ENCODE data around the gene PRPF19. TPM values are rescaled to one million over a fixed set of nuclear protein-coding genes. Genes with fewer than 3 reads are reported as not detected.

Gene PRPF19
- total and polyA plus RNA-seq, 10 of the 15 experiments (the other 5 are each of a cell fraction or from before 2014, with no cell fraction given) = 8.7 to 170 (median 61.3) TPM

DNA sequence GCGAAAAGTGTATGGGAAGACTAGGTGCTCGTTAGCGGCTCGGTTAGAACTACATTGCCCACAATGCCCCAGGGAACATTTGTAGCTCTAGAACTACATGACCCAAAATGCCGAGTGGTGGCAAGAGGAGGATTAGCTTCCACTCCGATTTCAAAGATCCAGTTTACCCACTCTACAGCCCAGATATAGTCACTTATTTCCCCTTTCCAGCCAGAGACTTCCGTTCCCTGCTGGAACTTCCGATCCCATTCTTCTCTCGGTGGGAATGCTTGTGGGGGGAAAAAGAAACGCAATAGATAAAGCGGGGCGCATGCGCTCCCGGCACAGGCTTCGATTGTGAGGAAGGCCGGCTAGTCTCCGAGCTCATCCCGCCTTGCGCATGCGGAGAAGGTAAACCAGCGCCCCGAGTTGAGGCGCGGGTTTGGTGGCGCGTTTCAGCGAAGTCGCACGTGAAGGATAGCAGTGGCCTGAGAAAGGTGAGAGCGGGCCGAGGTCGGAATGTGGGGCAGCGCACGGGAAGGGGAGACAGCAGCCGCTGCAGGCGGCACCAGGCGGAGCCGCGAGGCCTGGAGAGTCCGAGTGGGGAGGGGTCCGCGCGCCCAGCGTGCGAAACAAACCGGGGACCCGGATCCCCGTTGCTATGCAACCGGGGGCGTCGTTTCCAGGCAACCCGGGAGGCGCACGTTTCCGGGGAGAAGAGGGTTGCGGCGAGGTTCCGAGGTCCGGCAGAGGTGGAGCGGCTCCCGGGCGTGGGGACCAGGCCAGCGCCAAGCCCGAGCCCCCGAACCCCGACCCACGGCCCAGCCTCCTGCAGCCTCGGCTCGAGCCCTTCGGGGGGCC is 7.6 kb upstream of the PRPF19 start, which contains the start of gene TMEM109 (continued):
- TF ChIP-seq ZNF217 (IDR thresholded peaks at IDR 0.05) (no peak), POLR2AphosphoS2 (IDR thresholded peaks at IDR 0.05; ENCODE audit: low read depth, low read length) (no peak), ZNF274 (IDR thresholded peaks at IDR 0.05; ENCODE audit: insufficient read depth, insufficient read length) (no peak), CBFB (IDR thresholded peaks at IDR 0.05; ENCODE audit: low read depth) (no peak), LARP7 (IDR thresholded peaks at IDR 0.05) (peak; percentile 71), RUNX3 (IDR thresholded peaks at IDR 0.05; ENCODE audit: low read length) (no peak), CHD4 (IDR thresholded peaks at IDR 0.05) (no peak), KAT2A (conservative IDR thresholded peaks at IDR 0.05; ENCODE audit: control insufficient read depth, low read depth, low read length) (no peak), CHD2 (IDR thresholded peaks at IDR 0.05; ENCODE audit: borderline replicate concordance, low read depth, low read length) (no peak), BHLHE40 (IDR thresholded peaks at IDR 0.05; ENCODE audit: borderline replicate concordance in 1 of 2, low read depth in 2 of 2, low read length in 1 of 2) (peak; percentile 89 to 96), NR2C2 (IDR thresholded peaks at IDR 0.05; ENCODE audit: borderline replicate concordance, control insufficient read depth, insufficient read length, low read depth) (no peak), NRF1 (conservative IDR thresholded peaks at IDR 0.05; ENCODE audit: low read depth, low read length) (peak; percentile 97), CEBPB (IDR thresholded peaks at IDR 0.05; ENCODE audit: borderline replicate concordance in 1 of 2, low read depth in 2 of 2, low read length in 2 of 2) (no peak), ZBED1 (IDR thresholded peaks at IDR 0.05; ENCODE audit: borderline replicate concordance) (no peak), ASH2L (IDR thresholded peaks at IDR 0.05; ENCODE audit: borderline replicate concordance, low read depth) (no peak), ETV6 (conservative IDR thresholded peaks at IDR 0.05 in 1 of 2, IDR thresholded peaks at IDR 0.05 in 1 of 2; ENCODE audit: borderline replicate concordance in 1 of 2, low read depth in 1 of 2) (no peak), RAD51 (IDR thresholded peaks at IDR 0.05) (0 out of 2 replicates have a peak, but pooled peaks have one; percentile 9)
- TF ChIP-seq, protein P1, sequence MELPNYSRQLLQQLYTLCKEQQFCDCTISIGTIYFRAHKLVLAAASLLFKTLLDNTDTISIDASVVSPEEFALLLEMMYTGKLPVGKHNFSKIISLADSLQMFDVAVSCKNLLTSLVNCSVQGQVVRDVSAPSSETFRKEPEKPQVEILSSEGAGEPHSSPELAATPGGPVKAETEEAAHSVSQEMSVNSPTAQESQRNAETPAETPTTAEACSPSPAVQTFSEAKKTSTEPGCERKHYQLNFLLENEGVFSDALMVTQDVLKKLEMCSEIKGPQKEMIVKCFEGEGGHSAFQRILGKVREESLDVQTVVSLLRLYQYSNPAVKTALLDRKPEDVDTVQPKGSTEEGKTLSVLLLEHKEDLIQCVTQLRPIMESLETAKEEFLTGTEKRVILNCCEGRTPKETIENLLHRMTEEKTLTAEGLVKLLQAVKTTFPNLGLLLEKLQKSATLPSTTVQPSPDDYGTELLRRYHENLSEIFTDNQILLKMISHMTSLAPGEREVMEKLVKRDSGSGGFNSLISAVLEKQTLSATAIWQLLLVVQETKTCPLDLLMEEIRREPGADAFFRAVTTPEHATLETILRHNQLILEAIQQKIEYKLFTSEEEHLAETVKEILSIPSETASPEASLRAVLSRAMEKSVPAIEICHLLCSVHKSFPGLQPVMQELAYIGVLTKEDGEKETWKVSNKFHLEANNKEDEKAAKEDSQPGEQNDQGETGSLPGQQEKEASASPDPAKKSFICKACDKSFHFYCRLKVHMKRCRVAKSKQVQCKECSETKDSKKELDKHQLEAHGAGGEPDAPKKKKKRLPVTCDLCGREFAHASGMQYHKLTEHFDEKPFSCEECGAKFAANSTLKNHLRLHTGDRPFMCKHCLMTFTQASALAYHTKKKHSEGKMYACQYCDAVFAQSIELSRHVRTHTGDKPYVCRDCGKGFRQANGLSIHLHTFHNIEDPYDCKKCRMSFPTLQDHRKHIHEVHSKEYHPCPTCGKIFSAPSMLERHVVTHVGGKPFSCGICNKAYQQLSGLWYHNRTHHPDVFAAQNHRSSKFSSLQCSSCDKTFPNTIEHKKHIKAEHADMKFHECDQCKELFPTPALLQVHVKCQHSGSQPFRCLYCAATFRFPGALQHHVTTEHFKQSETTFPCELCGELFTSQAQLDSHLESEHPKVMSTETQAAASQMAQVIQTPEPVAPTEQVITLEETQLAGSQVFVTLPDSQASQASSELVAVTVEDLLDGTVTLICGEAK (IDR thresholded peaks at IDR 0.05; ENCODE audit: borderline replicate concordance) = peak; percentile 71; the same call in 1 of the 2 replicates
- TF ChIP-seq, protein P2, sequence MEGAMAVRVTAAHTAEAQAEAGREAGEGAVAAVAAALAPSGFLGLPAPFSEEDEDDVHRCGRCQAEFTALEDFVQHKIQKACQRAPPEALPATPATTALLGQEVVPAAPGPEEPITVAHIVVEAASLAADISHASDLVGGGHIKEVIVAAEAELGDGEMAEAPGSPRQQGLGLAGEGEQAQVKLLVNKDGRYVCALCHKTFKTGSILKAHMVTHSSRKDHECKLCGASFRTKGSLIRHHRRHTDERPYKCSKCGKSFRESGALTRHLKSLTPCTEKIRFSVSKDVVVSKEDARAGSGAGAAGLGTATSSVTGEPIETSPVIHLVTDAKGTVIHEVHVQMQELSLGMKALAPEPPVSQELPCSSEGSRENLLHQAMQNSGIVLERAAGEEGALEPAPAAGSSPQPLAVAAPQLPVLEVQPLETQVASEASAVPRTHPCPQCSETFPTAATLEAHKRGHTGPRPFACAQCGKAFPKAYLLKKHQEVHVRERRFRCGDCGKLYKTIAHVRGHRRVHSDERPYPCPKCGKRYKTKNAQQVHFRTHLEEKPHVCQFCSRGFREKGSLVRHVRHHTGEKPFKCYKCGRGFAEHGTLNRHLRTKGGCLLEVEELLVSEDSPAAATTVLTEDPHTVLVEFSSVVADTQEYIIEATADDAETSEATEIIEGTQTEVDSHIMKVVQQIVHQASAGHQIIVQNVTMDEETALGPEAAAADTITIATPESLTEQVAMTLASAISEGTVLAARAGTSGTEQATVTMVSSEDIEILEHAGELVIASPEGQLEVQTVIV (IDR thresholded peaks at IDR 0.05; ENCODE audit: borderline replicate concordance, partially characterized antibody) = no peak
- TF ChIP-seq, protein P3, sequence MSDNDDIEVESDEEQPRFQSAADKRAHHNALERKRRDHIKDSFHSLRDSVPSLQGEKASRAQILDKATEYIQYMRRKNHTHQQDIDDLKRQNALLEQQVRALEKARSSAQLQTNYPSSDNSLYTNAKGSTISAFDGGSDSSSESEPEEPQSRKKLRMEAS (IDR thresholded peaks at IDR 0.05; ENCODE audit: low read depth, low read length) = peak; percentile 92
- TF ChIP-seq, protein P4, sequence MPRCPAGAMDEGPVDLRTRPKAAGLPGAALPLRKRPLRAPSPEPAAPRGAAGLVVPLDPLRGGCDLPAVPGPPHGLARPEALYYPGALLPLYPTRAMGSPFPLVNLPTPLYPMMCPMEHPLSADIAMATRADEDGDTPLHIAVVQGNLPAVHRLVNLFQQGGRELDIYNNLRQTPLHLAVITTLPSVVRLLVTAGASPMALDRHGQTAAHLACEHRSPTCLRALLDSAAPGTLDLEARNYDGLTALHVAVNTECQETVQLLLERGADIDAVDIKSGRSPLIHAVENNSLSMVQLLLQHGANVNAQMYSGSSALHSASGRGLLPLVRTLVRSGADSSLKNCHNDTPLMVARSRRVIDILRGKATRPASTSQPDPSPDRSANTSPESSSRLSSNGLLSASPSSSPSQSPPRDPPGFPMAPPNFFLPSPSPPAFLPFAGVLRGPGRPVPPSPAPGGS (IDR thresholded peaks at IDR 0.05; ENCODE audit: borderline replicate concordance, insufficient read depth, low read depth, low read length, poor library complexity, severe bottlenecking) = no peak

All from GM12878 (cell line).